SK-N-SH treated with all-trans-retinoic acid at 6 μM for 48 hours (cell line): ENCODE measurements around the gene ESM1.

Source experiments
- ISL1 ChIP-seq: fragments of 250-450 bp; sonication (Bioruptor Pico); IDR thresholded peaks from 2 replicates; pipeline ENCODE4 v2.1.2; 2022; ENCODE audit warnings: mild to moderate bottlenecking, moderate library complexity
- ZNF70 ChIP-seq: fragments of 450-650 bp; formaldehyde crosslinking; IDR thresholded peaks from 2 replicates; pipeline ENCODE4 v1.5.0; 2020; ENCODE audit warnings: mild to moderate bottlenecking, moderate library complexity
- TF ChIP-seq, protein P1 (sequence below): fragments of 250-450 bp; sonication (Bioruptor Pico); IDR thresholded peaks from 2 replicates; pipeline ENCODE4 v1.8.0; 2020; ENCODE audit warnings: mild to moderate bottlenecking, moderate library complexity, borderline replicate concordance

- no peak for TF ChIP-seq ZNF70 (CRISPR knock-in tag)
- no peak for TF ChIP-seq ISL1 (CRISPR knock-in tag)
- TF ChIP-seq, protein P1, sequence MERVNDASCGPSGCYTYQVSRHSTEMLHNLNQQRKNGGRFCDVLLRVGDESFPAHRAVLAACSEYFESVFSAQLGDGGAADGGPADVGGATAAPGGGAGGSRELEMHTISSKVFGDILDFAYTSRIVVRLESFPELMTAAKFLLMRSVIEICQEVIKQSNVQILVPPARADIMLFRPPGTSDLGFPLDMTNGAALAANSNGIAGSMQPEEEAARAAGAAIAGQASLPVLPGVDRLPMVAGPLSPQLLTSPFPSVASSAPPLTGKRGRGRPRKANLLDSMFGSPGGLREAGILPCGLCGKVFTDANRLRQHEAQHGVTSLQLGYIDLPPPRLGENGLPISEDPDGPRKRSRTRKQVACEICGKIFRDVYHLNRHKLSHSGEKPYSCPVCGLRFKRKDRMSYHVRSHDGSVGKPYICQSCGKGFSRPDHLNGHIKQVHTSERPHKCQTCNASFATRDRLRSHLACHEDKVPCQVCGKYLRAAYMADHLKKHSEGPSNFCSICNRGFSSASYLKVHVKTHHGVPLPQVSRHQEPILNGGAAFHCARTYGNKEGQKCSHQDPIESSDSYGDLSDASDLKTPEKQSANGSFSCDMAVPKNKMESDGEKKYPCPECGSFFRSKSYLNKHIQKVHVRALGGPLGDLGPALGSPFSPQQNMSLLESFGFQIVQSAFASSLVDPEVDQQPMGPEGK (CRISPR knock-in tag): no peak
Observed at GRCh38 chr5:55027595-55027994, 42.2 kb upstream of the ESM1 start.
